H1 (cell line): ENCODE measurements around the gene PCED1B. TPM values are rescaled to one million over a fixed set of nuclear protein-coding genes. Genes with fewer than 3 reads are reported as not detected.

ENCODE experiments used
- CTCF ChIA-PET: fragments of 300-600 bp; sonication (Branson Sonifier 250); formaldehyde crosslinking; loops from one replicate; lab custom pipeline; 2021; ENCODE audit not compliant: partially characterized antibody; lab: Charles Lee
- POLR2A ChIA-PET: fragments of 300-600 bp; sonication (Branson Sonifier 250); formaldehyde crosslinking; loops from one replicate; lab custom pipeline; 2021; ENCODE audit warnings: inconsistent platforms; ENCODE audit not compliant: partially characterized antibody; lab: Charles Lee
- DNase-seq, 2 experiments: peaks; one replicate each; pipeline versions ENCODE4 v3.0.0 to v3.0.0-alpha.2; 2010 to 2022; ENCODE audit warnings: low spot score in 2 of 2, low read depth in 1 of 2, mixed read lengths in 1 of 2
- FAIRE-seq: peaks from 2 replicates; lab custom pipeline; 2011; peaks lifted over from hg19 to GRCh38; lab: Jason Lieb, UNC
- H2AFZ ChIP-seq: 2 replicates; pipeline ENCODE4 v1.8.1; 2012; ENCODE audit warnings: low read length, inconsistent platforms
- H2AK5ac ChIP-seq: 2 replicates; pipeline ENCODE4 v1.6.1; 2013; ENCODE audit warnings: low read depth, low read length
- H2BK120ac ChIP-seq: replicated peaks from 2 replicates; pipeline ENCODE3; 2013; ENCODE audit warnings: low read depth, low read length, inconsistent platforms
- H2BK12ac ChIP-seq: 2 replicates; pipeline ENCODE4 v1.6.1; 2013; ENCODE audit warnings: low read depth, low read length
- H2BK15ac ChIP-seq: 2 replicates; pipeline ENCODE4 v1.6.1; 2013; ENCODE audit warnings: low read length
- H2BK20ac ChIP-seq: 2 replicates; pipeline ENCODE4 v1.6.1; 2013; ENCODE audit warnings: low read length
- H2BK5ac ChIP-seq: 2 replicates; pipeline ENCODE4 v1.6.1; 2013; ENCODE audit warnings: low read depth, low read length
- H3K14ac ChIP-seq: 2 replicates; pipeline ENCODE4 v1.6.1; 2013; ENCODE audit warnings: inconsistent platforms; ENCODE audit not compliant: insufficient read length
- H3K18ac ChIP-seq: 2 replicates; pipeline ENCODE4 v1.6.1; 2013; ENCODE audit warnings: low read length; ENCODE audit errors: extremely low read depth
- H3K23ac ChIP-seq: 2 replicates; pipeline ENCODE4 v1.6.1; 2013; ENCODE audit warnings: inconsistent platforms; ENCODE audit not compliant: insufficient read length
- H3K23me2 ChIP-seq: 2 replicates; pipeline ENCODE4 v1.6.1; 2013; ENCODE audit warnings: low read depth, low read length
- H3K27ac ChIP-seq: 2 replicates; pipeline ENCODE4 v1.6.1; 2011; ENCODE audit warnings: low read depth, low read length, inconsistent platforms
- H3K27me3 ChIP-seq, 4 experiments: replicated peaks in 1 of 4; 1 replicate in 1 of 4; 2 replicates in 3 of 4; pipeline versions ENCODE4 v1.6.1 to v1.8.1; 2011 to 2013; ENCODE audit warnings: low read length in 3 of 4, mild to moderate bottlenecking in 3 of 4, inconsistent platforms in 2 of 4, mixed read lengths in 2 of 4, moderate library complexity in 1 of 4; ENCODE audit not compliant: control insufficient read depth in 3 of 4, insufficient read depth in 3 of 4; ENCODE audit errors: extremely low read depth in 1 of 4
- H3K36me3 ChIP-seq, 4 experiments: 2 replicates each; pipeline versions ENCODE4 v1.6.1 to v1.8.1; 2011 to 2013; ENCODE audit warnings: mild to moderate bottlenecking in 4 of 4, low read length in 3 of 4, moderate library complexity in 2 of 4, control low read depth in 1 of 4, inconsistent platforms in 1 of 4; ENCODE audit not compliant: insufficient read depth in 4 of 4, control insufficient read depth in 2 of 4
- H3K4ac ChIP-seq: replicated peaks from 2 replicates; pipeline ENCODE3; 2013; ENCODE audit warnings: low read length, low read depth, mixed read lengths, inconsistent platforms; ENCODE audit not compliant: insufficient read length
- H3K4me1 ChIP-seq, 4 experiments: replicated peaks in 1 of 4; 1 replicate in 1 of 4; 2 replicates in 3 of 4; pipeline versions ENCODE4 v1.6.1 to v1.8.1; 2011 to 2013; ENCODE audit warnings: low read length in 3 of 4, inconsistent platforms in 2 of 4, mixed read lengths in 1 of 4; ENCODE audit not compliant: insufficient read depth in 4 of 4, control insufficient read depth in 3 of 4
- H3K4me2 ChIP-seq, 2 experiments: 2 replicates each; pipeline versions ENCODE4 v1.6.1 to v1.8.1; 2011 to 2013; ENCODE audit warnings: low read depth in 2 of 2, low read length in 2 of 2, control low read depth in 1 of 2, inconsistent platforms in 1 of 2, mild to moderate bottlenecking in 1 of 2; ENCODE audit not compliant: insufficient read depth in 1 of 2
- H3K4me3 ChIP-seq, 4 experiments: fragments of 200-600, 300-600 bp in 1 of 4; sonication (generic), shearing (Covaris generic), sonication (Bioruptor Twin) in 1 of 4; 2 replicates each; pipeline versions ENCODE4 v1.5.1 to v1.8.1; 2011 to 2016; ENCODE audit warnings: low read length in 4 of 4, low read depth in 3 of 4, control low read depth in 2 of 4, inconsistent platforms in 2 of 4, mild to moderate bottlenecking in 2 of 4, mixed read lengths in 1 of 4, moderate library complexity in 1 of 4; ENCODE audit not compliant: insufficient read depth in 2 of 4; ENCODE audit errors: extremely low read depth in 1 of 4
- H3K56ac ChIP-seq: replicated peaks from 2 replicates; pipeline ENCODE3; 2013; ENCODE audit warnings: low read depth, mild to moderate bottlenecking, mixed read lengths, low read length, inconsistent platforms; ENCODE audit not compliant: insufficient read length
- H3K79me1 ChIP-seq: 2 replicates; pipeline ENCODE4 v1.6.1; 2013; ENCODE audit warnings: low read depth, low read length, control low read depth
- H3K79me2 ChIP-seq, 2 experiments: 2 replicates each; pipeline versions ENCODE4 v1.6.1 to v1.8.1; 2012 to 2013; ENCODE audit warnings: low read length in 2 of 2, mild to moderate bottlenecking in 2 of 2, inconsistent platforms in 1 of 2; ENCODE audit not compliant: insufficient read depth in 2 of 2, control insufficient read depth in 1 of 2
- H3K9ac ChIP-seq, 4 experiments: replicated peaks in 1 of 4; 1 replicate in 1 of 4; 2 replicates in 3 of 4; pipeline versions ENCODE4 v1.6.1 to v1.8.1; 2011 to 2013; ENCODE audit warnings: low read depth in 3 of 4, low read length in 3 of 4, control low read depth in 2 of 4, mild to moderate bottlenecking in 2 of 4, moderate library complexity in 2 of 4, inconsistent platforms in 1 of 4; ENCODE audit errors: extremely low read depth in 1 of 4
- H3K9me3 ChIP-seq, 2 experiments: 2 replicates each; pipeline versions ENCODE4 v1.6.1 to v1.8.1; 2012 to 2013; ENCODE audit warnings: mild to moderate bottlenecking in 2 of 2, moderate library complexity in 2 of 2, control low read depth in 1 of 2, inconsistent platforms in 1 of 2, low read depth in 1 of 2, low read length in 1 of 2, mixed read lengths in 1 of 2; ENCODE audit not compliant: insufficient read depth in 2 of 2
- H4K20me1 ChIP-seq, 2 experiments: replicated peaks in 1 of 2; 2 replicates each; pipeline versions ENCODE3 to v1.8.1; 2011 to 2013; ENCODE audit warnings: inconsistent platforms in 2 of 2, low read length in 2 of 2, mild to moderate bottlenecking in 1 of 2; ENCODE audit not compliant: insufficient read depth in 2 of 2, control insufficient read depth in 1 of 2
- H4K5ac ChIP-seq: 2 replicates; pipeline ENCODE4 v1.6.1; 2013; ENCODE audit warnings: low read length, low read depth, mixed read lengths, inconsistent platforms; ENCODE audit not compliant: insufficient read length
- H4K8ac ChIP-seq: 2 replicates; pipeline ENCODE4 v1.8.0; 2013; ENCODE audit warnings: mild to moderate bottlenecking, moderate library complexity, low read length, inconsistent platforms; ENCODE audit not compliant: insufficient read depth; ENCODE audit errors: extremely low read depth
- H4K91ac ChIP-seq: replicated peaks from 2 replicates; pipeline ENCODE3; 2013; ENCODE audit warnings: low read length, mixed read lengths, inconsistent platforms; ENCODE audit not compliant: insufficient read length
- CREB1 ChIP-seq: IDR thresholded peaks from 2 replicates; pipeline ENCODE4 v1.6.1; 2012; ENCODE audit warnings: inconsistent platforms
- FOSL1 ChIP-seq: IDR thresholded peaks from 2 replicates; pipeline ENCODE4 v1.6.1; 2011; ENCODE audit warnings: mild to moderate bottlenecking, low read depth, low read length, moderate library complexity; ENCODE audit not compliant: insufficient read depth
- PHF8 ChIP-seq: fragments of 200-600 bp; sonication (generic); conservative IDR thresholded peaks from 2 replicates; pipeline ENCODE4 v1.7.1; 2012; ENCODE audit warnings: low read depth, mild to moderate bottlenecking, inconsistent platforms, low read length, moderate library complexity
- SIX5 ChIP-seq: IDR thresholded peaks from 2 replicates; pipeline ENCODE4 v1.6.1; 2011; ENCODE audit warnings: mild to moderate bottlenecking, low read depth, low read length
- SP4 ChIP-seq: IDR thresholded peaks from 2 replicates; pipeline ENCODE4 v1.6.1; 2012; ENCODE audit warnings: low read length, inconsistent platforms
- TEAD4 ChIP-seq: IDR thresholded peaks from 2 replicates; pipeline ENCODE4 v1.6.1; 2012; ENCODE audit warnings: low read depth, low read length, inconsistent platforms, mixed read lengths
- WGBS, 2 experiments: shearing (Covaris generic) in 1 of 2; methylation state at CpG; one replicate each; pipeline versions ENCODE4 v1.1.6 to v1.1.7; 2013 to 2015; ENCODE audit warnings: low lambda C conversion rate in 2 of 2, mixed read lengths in 2 of 2, inconsistent platforms in 1 of 2, low coverage in 1 of 2, missing lambda C conversion rate in 1 of 2; ENCODE audit not compliant: insufficient replicate concordance in 2 of 2, insufficient coverage in 1 of 2, insufficient read length in 1 of 2; ENCODE audit errors: extremely low coverage in 1 of 2, missing lambda C conversion rate in 1 of 2; 5-methylcytosine and 5-hydroxymethylcytosine counted together
- polyA plus RNA-seq, 7 experiments: library from polyadenylated mRNA; depleted of rRNA in 3 of 7; stranded (reverse) in 5 of 7; unstranded in 2 of 7; fragments of >200 nt in 5 of 7; fragments of 200-250 nt in 2 of 7; gene quantifications; 1 replicate in 5 of 7; 2 replicates in 1 of 7; 4 replicates in 1 of 7; pipeline versions ENCODE4 v1.2.1 to v1.2.3, GENCODE V29; 2011 to 2013; ENCODE audit warnings: missing spikeins in 2 of 7, mixed read lengths in 2 of 7
- total RNA-seq: library from RNA; stranded (reverse); fragmentation: NEBNext Ultra II Directional; extraction: Animal tissue kit (Norgen Biotek cat#: 25700); gene quantifications from 2 replicates; pipeline ENCODE4 v1.2.1, GENCODE V29; 2021
- TF ChIP-seq, protein P1 (sequence below), 3 experiments: IDR thresholded peaks; 1 replicate in 2 of 3; 2 replicates in 1 of 3; pipeline versions ENCODE4 v1.5.1 to v1.6.1; 2011; ENCODE audit warnings: low read length in 3 of 3, mild to moderate bottlenecking in 3 of 3, inconsistent platforms in 2 of 3, low read depth in 1 of 3, moderate library complexity in 1 of 3; ENCODE audit not compliant: insufficient read depth in 1 of 3; ENCODE audit errors: control extremely low read depth in 1 of 3
- TF ChIP-seq, protein P2 (sequence below): IDR thresholded peaks from 2 replicates; pipeline ENCODE4 v1.6.1; 2011; ENCODE audit warnings: low read depth, mild to moderate bottlenecking, low read length; ENCODE audit not compliant: insufficient read depth

The PCED1B gene
- total and polyA plus RNA-seq, 2 of the 8 experiments (the other 6 are each of a cell fraction or from before 2014, with no cell fraction given) = 4.7 to 5.4 TPM

DNA sequence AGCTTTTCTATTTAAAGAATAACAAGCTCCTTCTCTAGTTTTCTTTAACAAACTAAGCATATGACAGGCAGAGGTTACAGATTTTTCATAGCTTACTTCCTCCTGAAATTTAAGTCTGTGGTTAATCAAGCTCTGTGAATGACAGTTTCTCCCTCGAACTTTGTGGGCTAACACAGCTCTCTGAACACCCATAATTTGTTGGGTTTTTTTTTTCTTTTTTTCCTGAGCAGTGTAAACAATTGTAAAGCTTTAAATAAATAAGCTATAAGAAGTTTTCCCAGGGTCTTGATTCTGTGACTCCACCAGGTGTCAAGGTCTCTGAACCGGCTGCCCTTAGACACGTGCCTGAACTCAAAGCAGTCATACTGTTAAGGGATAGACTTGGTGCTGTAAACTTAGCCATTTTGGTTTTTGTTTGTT lies 128.4 kb downstream of the PCED1B start:
- DNase-seq (no peak), FAIRE-seq (no peak)
- no peak overlapping the region for H2AFZ ChIP-seq
- no peak overlapping the region for H2BK15ac ChIP-seq
- TF ChIP-seq FOSL1 = no peak
- no peak for TF ChIP-seq PHF8
- TF ChIP-seq, protein P1, sequence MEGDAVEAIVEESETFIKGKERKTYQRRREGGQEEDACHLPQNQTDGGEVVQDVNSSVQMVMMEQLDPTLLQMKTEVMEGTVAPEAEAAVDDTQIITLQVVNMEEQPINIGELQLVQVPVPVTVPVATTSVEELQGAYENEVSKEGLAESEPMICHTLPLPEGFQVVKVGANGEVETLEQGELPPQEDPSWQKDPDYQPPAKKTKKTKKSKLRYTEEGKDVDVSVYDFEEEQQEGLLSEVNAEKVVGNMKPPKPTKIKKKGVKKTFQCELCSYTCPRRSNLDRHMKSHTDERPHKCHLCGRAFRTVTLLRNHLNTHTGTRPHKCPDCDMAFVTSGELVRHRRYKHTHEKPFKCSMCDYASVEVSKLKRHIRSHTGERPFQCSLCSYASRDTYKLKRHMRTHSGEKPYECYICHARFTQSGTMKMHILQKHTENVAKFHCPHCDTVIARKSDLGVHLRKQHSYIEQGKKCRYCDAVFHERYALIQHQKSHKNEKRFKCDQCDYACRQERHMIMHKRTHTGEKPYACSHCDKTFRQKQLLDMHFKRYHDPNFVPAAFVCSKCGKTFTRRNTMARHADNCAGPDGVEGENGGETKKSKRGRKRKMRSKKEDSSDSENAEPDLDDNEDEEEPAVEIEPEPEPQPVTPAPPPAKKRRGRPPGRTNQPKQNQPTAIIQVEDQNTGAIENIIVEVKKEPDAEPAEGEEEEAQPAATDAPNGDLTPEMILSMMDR (IDR thresholded peaks at IDR 0.05; ENCODE audit: control extremely low read depth in 1 of 3, insufficient read depth in 1 of 3, low read depth in 1 of 3, low read length in 3 of 3) = no peak
- no peak for TF ChIP-seq SP4
- no peak for TF ChIP-seq SIX5
- no peak for TF ChIP-seq CREB1
- TF ChIP-seq, protein P2, sequence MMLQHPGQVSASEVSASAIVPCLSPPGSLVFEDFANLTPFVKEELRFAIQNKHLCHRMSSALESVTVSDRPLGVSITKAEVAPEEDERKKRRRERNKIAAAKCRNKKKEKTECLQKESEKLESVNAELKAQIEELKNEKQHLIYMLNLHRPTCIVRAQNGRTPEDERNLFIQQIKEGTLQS = no peak
- TF ChIP-seq TEAD4 = no peak
- peaks cover 0 to 15% (median 8%) of the 10 kb centered on the region in 4 experiments; a peak in 4 of 7 replicates for H3K4me1 ChIP-seq
- no peak overlapping the region for H2BK20ac ChIP-seq
- H3K56ac ChIP-seq = no peak overlapping the region
- no peak overlapping the region for H4K8ac ChIP-seq
- POLR2A ChIA-PET = interaction anchor here (0.9 to 1.1 kb wide), 2 partner anchors 13 to 17 kb away, joined by 3 to 4 read pairs; no protein-coding TSS in a partner anchor
- H4K5ac ChIP-seq = no peak overlapping the region
- no peak overlapping the region for H3K4ac ChIP-seq
- H3K27me3 ChIP-seq = no peaks in the 10 kb centered on the region
- H3K9me3 ChIP-seq = no peaks in the 10 kb centered on the region
- H4K20me1 ChIP-seq = no peaks in the 10 kb centered on the region
- no peaks in the 10 kb centered on the region for H3K23me2 ChIP-seq
- H3K18ac ChIP-seq = no peak overlapping the region
- no peaks in the 10 kb centered on the region for H3K79me2 ChIP-seq
- H2BK120ac ChIP-seq = no peak overlapping the region
- H3K9ac ChIP-seq = no peak overlapping the region
- H3K4me3 ChIP-seq = no peak overlapping the region
- H2BK5ac ChIP-seq = no peak overlapping the region
- WGBS, 2 experiments = 88% methylated on average over 3 of the region's 3 CpGs; no CpG with 5 or more reads in 1 of the 2 experiments
- no peak overlapping the region for H2AK5ac ChIP-seq
- H3K79me1 ChIP-seq = no peaks in the 10 kb centered on the region
- H3K27ac ChIP-seq = no peak overlapping the region
- H3K4me2 ChIP-seq = no peak overlapping the region
- no peaks in the 10 kb centered on the region for H3K36me3 ChIP-seq
- H4K91ac ChIP-seq = peak overlapping the region; percentile 30
- H3K14ac ChIP-seq = no peak overlapping the region
- H3K23ac ChIP-seq = no peak overlapping the region
- CTCF ChIA-PET = interaction anchor here (0.9 to 1.9 kb wide), 4 partner anchors 20 to 136 kb away, joined by 3 to 6 read pairs (median 4); no protein-coding TSS in a partner anchor
- H2BK12ac ChIP-seq = no peak overlapping the region
